ES-I3 (cell line): ENCODE data around the gene TSEN2.

Experiments used
- H3K36me3 ChIP-seq: 2 replicates; pipeline ENCODE4 v1.6.1; 2013; ENCODE audit warnings: mild to moderate bottlenecking, low read length, control low read depth, moderate library complexity; ENCODE audit not compliant: insufficient read depth
- H3K4me1 ChIP-seq: 2 replicates; pipeline ENCODE4 v1.6.1; 2013; ENCODE audit warnings: mild to moderate bottlenecking, control low read depth, low read length; ENCODE audit not compliant: insufficient read depth
- H3K9ac ChIP-seq: 2 replicates; pipeline ENCODE4 v1.6.1; 2013; ENCODE audit warnings: low read depth, mild to moderate bottlenecking, low read length, moderate library complexity
- H3K9me3 ChIP-seq: 2 replicates; pipeline ENCODE4 v1.6.1; 2013; ENCODE audit warnings: mild to moderate bottlenecking, low read length, moderate library complexity; ENCODE audit not compliant: control insufficient read depth, insufficient read depth

The TSEN2 gene

DNA sequence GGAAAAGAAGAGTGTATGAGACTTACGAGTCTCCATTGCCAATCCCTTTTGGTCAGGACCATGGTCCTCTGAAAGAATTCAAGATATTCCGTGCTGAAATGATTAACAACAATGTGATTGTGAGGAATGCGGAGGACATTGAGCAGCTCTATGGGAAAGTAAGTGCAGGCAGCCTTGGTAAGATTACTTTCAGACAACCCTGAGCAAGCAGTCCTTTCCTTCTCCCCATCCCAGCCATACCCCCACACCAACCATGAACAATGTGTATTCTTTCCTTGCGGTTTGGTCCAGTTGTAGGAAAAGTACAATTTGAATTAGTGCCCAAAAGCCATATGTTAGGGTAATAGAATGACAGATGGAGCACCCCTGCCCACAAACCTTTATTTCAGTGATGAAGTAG is 5.6 kb downstream of the TSEN2 start:
- Histone ChIP-seq H3K9ac (no peak overlapping the region), H3K9me3 (no peaks in the 10 kb centered on the region), H3K36me3 (no peaks in the 10 kb centered on the region; the same call in none of the 2 replicates), H3K4me1 (no peaks in the 10 kb centered on the region)

DNA sequence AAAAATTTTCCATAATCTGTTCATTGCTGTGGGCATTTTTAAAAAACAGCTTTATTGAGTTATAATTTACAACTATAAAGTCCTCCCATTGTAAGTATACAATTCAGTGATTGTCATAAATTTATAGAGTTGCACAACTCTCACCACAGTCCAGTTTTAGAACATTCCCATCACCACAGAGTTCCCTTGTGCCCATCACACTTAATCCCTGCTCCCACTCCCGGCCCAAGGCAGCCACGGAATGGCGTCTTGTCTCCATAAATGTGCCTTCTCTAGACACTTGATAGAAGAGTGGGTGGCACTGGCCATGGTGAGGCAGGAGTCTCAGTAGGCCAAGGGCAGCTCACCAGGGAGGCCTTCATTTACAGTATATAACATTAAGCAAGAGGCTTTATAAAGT is 6.3 kb downstream of the TSEN2 start:
- H3K4me1 ChIP-seq, result no peaks in the 10 kb centered on the region
- no peaks in the 10 kb centered on the region; the same call in 1 of the 2 replicates for H3K36me3 ChIP-seq
- no peak overlapping the region for H3K9ac ChIP-seq
- H3K9me3 ChIP-seq, result no peaks in the 10 kb centered on the region

DNA sequence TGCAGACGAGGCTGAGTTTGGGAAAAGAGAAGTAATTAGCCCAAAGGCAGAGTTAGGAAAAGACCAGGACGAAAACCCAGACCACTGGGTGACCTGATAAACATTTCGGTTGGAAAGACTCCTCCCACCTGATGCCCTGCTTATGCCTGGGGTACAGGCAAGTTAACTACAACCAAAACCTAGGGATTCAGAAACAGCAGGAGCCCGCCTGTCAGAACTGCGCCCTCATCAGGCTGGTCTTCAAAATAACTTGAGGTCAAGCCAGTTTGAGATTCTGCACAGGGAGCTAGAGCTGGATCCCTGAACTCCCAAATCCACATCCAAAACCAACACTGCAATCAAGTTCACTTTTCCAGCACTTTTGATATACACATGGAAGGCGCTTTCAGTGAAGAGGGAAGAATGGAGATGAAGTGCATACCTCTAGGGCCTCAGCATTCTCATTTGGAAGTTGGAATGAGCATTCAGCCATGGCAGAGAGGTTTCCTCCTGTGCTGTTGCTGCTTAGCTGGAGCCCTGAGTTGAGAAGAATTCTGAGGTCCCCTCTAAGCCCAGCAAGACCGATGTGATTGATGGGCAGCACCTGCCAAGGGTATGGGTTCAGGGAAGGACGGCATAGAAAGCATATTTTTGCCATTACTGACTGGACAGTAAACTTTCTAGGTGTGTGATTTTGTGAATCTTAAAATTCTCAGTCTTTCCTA is 11.6 kb downstream of the TSEN2 start:
- H3K9me3 ChIP-seq, result no peaks in the 10 kb centered on the region
- H3K9ac ChIP-seq, result no peak overlapping the region
- H3K4me1 ChIP-seq, result no peaks in the 10 kb centered on the region
- H3K36me3 ChIP-seq, result peaks cover 22% of the 10 kb centered on the region

DNA sequence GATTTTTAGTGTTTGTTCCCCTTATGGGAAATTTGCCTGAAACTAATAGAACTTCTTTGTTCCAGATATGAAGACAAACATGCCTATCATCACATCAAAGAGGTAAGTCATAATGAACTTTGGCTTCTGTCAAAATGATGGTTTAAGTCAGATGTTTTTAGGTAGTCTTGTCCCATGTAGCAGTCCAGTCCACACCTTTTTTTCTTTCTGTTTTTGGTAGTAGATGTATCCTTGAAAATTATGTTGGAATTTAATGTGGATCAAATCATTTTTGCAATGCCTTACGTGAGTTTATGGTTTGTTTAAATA is 12.1 kb downstream of the TSEN2 start:
- Histone ChIP-seq H3K4me1 (no peaks in the 10 kb centered on the region), H3K9me3 (no peaks in the 10 kb centered on the region), H3K36me3 (peaks cover 22% of the 10 kb centered on the region), H3K9ac (no peak overlapping the region)

DNA sequence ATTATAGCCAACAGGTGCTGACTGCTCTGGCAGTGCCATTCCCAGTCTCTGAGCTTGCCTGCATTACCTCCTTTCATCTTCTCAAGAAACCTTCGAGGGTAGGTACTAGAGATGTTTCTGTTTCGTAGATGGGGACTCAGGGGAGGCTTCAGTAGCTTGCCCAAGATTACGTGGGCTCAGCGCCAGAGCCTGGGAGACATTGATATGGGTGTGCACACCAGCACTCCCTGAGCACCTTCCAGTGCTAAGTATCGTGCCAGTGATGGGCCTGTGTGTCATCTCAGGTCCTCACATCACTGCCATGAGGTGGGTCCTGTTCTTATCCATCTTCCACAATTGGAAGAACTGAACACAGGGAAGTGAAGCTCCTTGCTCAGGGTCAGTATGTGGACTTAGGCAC is 15.2 kb downstream of the TSEN2 start:
- Histone ChIP-seq H3K4me1 (no peaks in the 10 kb centered on the region), H3K9me3 (no peaks in the 10 kb centered on the region), H3K36me3 (peaks cover 40% of the 10 kb centered on the region), H3K9ac (no peak overlapping the region)

DNA sequence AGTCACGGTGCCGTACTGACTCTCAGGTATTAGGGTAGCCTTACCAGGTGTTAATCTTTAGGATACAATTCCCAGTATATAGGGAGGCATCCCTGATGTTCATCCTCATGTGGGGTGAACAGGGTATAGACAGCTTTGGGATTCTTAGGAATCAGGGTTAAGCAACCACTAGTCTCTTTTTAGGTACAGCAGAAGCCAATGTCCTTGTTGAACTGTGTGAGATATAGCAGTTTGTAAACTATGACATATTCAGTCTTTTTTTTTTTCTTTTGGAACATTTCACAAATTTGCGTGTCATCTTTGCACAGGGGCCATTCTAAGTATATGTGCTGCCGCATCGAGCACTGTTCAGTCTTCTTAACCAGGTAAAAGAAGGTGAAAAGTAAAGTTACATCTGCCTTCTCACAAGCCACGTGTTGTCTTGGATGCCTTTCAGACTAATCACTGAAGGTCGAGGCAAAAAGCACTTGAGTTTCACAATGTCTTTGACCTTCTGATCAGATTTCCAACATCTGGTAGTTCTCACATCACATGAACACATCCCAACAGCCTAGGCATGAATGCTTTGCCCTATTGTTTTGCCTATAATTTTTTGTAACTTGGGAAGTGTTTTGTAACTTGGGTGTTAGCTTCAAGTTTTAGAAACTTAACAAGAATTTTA is 17.2 kb downstream of the TSEN2 start:
- Histone ChIP-seq H3K36me3 (peaks cover 42% of the 10 kb centered on the region), H3K9ac (no peak overlapping the region), H3K9me3 (no peaks in the 10 kb centered on the region), H3K4me1 (no peaks in the 10 kb centered on the region)

DNA sequence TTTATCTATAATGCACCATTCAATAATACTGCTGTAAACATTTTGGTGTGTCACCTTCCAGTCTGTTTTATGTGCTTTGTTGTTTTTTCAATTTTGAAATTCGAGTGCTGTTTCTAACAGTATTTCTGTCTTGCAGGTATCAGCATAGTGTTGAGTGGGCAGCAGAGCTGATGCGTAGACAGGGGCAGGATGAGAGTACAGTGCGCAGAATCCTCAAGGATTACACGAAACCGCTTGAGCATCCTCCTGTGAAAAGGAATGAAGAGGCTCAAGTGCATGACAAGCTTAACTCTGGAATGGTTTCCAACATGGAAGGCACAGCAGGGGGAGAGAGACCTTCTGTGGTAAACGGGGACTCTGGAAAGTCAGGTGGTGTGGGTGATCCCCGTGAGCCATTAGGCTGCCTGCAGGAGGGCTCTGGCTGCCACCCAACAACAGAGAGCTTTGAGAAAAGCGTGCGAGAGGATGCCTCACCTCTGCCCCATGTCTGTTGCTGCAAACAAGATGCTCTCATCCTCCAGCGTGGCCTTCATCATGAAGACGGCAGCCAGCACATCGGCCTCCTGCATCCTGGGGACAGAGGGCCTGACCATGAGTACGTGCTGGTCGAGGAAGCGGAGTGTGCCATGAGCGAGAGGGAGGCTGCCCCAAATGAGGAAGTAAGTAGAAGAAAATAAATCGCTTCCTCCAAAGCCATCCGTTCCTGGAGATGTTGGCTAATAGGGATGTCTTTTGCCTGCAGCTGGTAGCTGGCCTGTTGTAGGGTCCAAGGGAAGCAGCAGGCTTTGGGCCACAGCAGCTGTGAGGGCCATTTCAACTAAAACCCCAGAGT is 19.1 kb downstream of the TSEN2 start:
- Histone ChIP-seq H3K36me3 (peaks cover 39% of the 10 kb centered on the region), H3K9me3 (no peaks in the 10 kb centered on the region), H3K4me1 (peaks cover 4% of the 10 kb centered on the region; the same call in 1 of the 2 replicates), H3K9ac (no peak overlapping the region)

DNA sequence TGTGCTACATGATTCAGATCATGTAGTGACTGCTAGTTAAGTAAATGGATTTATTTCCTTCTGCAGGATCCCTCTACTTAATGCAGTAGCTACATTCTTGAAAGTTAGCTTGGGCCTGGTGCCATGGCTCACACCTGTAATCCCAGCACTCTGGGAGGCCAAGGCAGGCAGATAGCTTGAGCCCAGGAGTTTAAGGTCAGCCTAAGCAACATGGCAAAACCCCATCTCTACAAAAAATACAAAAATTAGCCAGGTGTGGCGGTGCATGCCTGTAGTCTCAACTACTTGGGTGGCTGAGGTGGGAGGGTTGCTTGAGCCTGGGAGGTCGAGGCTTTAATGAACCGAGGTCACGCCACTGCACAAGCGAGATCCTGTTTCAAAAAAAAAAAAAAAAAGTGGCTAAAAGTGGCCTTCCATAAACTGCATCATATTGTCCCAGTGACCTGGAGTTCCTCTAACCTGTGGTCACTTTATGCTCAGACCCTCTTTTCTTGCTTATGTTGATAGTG is 22.0 kb downstream of the TSEN2 start:
- Histone ChIP-seq H3K4me1 (peaks cover 4% of the 10 kb centered on the region; the same call in 1 of the 2 replicates), H3K36me3 (peaks cover 23% of the 10 kb centered on the region), H3K9me3 (no peaks in the 10 kb centered on the region), H3K9ac (no peak overlapping the region)

DNA sequence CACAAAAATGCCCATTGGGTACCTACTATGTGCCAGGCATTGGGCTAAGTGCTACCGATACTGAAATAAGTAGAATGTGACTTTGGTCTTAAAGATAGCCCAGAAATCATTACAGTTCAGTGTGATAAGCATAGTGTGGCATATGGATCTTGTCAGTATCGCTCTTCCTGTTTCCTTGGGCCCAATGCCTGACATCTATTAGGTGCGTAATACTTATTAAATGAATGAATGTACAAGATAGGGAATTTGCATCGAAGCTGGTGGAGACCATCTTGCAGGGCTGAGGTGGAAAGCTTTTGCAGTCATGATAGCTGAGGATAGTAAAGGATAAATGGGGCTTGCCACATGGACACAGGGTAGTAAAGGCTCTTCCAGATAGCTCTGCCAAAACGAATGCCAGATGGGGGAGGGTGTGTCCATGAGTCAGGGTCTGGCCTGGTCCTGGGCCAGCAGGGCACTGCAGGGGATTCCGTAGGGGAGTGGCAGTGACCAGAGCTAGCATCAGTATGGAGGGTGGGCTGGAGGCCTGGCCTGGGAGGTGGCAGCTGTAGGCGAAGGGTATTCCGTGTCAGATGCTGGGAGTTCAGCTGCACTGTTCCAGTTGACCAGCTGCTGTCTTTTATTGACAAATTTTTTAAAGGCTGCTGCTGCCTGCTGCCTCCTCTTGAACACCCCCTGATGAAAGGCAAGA is 23.5 kb downstream of the TSEN2 start:
- Histone ChIP-seq H3K9ac (no peak overlapping the region), H3K36me3 (peaks cover 20% of the 10 kb centered on the region), H3K9me3 (no peaks in the 10 kb centered on the region), H3K4me1 (peaks cover 4% of the 10 kb centered on the region; the same call in 1 of the 2 replicates)

DNA sequence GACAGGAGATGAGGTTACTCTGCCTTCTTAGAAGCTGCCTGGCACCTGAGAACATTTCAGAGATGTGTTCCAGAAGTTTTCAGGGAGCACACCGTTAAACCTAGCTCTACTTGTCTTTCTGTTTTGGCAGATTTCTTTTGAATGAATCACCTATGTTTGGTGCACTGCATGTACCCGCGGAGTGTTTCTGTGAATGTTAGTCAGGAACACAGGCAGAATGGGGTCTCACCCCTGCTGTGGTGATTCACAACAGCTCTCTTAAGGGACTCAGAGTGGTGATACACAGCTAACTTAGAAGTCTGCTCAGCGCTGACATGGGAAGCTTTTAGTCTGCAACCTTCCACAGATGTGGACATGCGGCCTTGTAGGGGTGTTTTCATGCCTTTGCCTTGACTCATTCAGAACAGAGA is 24.0 kb downstream of the TSEN2 start:
- Histone ChIP-seq H3K36me3 (peaks cover 16% of the 10 kb centered on the region), H3K9ac (no peak overlapping the region), H3K9me3 (no peaks in the 10 kb centered on the region), H3K4me1 (peaks cover 4% of the 10 kb centered on the region; the same call in 1 of the 2 replicates)

DNA sequence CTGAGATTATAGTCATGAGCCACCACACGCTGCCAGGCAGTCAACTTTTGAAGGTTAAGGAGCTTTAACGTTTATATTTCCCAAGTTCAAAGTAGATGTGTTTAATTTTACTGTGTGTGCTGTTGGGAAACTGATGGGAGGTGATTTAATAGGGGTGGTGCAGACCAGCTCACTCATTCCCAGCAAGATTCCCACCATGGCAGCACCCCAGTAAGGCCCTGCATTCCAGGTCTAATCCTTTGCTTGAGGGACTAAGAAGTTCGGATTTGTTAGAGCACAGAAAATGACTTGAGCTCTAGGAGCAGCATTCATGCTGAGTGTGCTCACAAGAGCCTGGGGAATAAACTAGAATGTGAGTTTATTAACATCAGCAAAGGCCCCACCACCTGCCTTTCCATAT is 25.2 kb downstream of the TSEN2 start:
- Histone ChIP-seq H3K9me3 (no peaks in the 10 kb centered on the region), H3K4me1 (peaks cover 4% of the 10 kb centered on the region; the same call in 1 of the 2 replicates), H3K36me3 (peaks cover 5% of the 10 kb centered on the region; the same call in 1 of the 2 replicates), H3K9ac (no peak overlapping the region)

DNA sequence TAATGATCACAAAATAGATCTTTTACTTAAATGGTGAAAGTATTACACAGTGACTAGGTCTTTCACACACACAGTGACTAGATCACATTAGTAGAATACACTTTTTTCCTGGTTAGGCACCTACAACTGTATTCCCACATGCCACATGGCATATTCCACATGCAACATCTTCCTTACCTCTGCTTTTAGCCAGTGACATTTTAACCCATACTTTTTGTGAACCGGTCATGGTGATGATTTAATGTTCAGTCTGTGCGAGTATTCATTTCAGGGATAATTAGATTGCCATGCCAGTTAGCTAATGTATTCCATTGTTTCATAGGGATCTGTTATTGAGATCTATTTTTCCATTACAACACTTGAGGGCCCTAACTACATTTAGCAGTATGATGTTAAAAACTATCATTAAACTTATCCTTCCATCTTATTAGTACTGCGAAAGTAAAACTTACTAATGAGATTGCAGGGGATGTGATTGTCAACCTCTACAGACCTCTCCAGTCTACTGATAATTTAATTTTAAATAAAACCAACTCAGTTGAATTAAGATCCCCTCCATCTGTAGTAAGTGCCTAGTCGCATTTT is 28.3 kb downstream of the TSEN2 start:
- H3K9ac ChIP-seq, result no peak overlapping the region
- peaks cover 6% of the 10 kb centered on the region; the same call in 1 of the 2 replicates for H3K4me1 ChIP-seq
- H3K36me3 ChIP-seq, result no peaks in the 10 kb centered on the region; the same call in 1 of the 2 replicates
- H3K9me3 ChIP-seq, result no peaks in the 10 kb centered on the region; the same call in 1 of the 2 replicates

DNA sequence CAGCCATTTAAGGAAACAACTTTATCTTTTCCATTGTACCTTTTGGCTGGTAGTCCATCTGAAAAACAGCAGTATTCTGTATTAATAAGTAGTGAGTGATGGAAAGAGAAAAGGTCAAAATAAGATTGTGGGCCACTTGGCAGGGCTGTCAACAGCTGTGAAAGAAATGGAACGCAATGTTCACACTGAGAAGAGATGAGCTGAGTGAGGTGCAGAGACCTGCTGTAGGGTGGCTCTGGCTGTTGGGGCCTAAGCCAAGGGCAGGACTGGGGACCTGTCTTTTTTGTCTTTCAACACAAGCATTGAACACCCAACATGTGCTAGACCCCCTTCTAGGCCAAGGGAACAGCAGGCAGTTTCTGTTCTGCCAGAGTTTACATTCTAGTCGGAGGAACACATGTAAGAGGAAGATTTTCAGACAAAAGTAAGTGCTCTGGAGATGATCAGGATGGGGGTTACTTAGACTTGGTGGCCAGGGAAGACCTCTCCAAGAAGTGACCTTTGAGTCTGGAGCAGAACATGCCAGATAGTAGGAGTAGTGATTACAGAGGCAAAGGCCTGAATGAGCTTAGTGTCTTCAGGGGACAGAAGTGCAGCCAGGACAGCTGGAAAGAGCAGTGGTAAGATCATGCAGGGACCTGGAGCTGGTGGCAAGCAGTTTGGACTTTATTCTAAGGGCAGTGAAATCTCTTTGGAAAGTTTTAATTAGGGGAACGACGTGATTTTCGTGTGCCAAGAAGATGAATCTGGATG is 29.6 kb downstream of the TSEN2 start:
- peaks cover 5% of the 10 kb centered on the region; the same call in 1 of the 2 replicates for H3K4me1 ChIP-seq
- H3K36me3 ChIP-seq, result no peaks in the 10 kb centered on the region; the same call in 1 of the 2 replicates
- no peaks in the 10 kb centered on the region; the same call in 1 of the 2 replicates for H3K9me3 ChIP-seq
- no peak overlapping the region for H3K9ac ChIP-seq
